B cell (primary cell): Measurements from ENCODE around the gene HAO2.

Source experiments
- CTCF ChIP-seq: fragments of 200-600 bp; IDR thresholded peaks from one replicate; pipeline ENCODE4 v1.8.0; 2022; ENCODE audit warnings: antibody characterized with exemption, mild to moderate bottlenecking
- EZH2 ChIP-seq: IDR thresholded peaks from 2 replicates; pipeline ENCODE4 v1.6.1; 2012; ENCODE audit warnings: borderline replicate concordance, low read depth, mild to moderate bottlenecking, moderate library complexity, low read length; ENCODE audit not compliant: insufficient read depth, poor library complexity, severe bottlenecking

GRCh38 chr1:119341372-119341947, 27.1 kb upstream of the HAO2 start:
- TF ChIP-seq CTCF (no peak), EZH2 (no peak)
